Uterus (tissue), 2 donors: Measurements from ENCODE around the gene HOXA3.
A peak's percentile ranks its signal among the peaks of the same experiment; 100 is the strongest.

Experiments
- CTCF ChIP-seq, 4 experiments: fragments of 200-600 bp in 2 of 4; fragments of 450-650 bp in 2 of 4; sonication (generic) in 2 of 4; IDR thresholded peaks; one replicate each; pipeline ENCODE4 v1.5.1; 2016 to 2019; ENCODE audit warnings: antibody characterized with exemption in 4 of 4, mild to moderate bottlenecking in 2 of 4, moderate library complexity in 1 of 4
- POLR2A ChIP-seq, 2 donors: fragments of 450-650 bp; IDR thresholded peaks; one replicate each; pipeline ENCODE4 v1.6.1; 2016; ENCODE audit warnings: antibody characterized with exemption in 2 of 2, mild to moderate bottlenecking in 1 of 2, moderate library complexity in 1 of 2

- TF ChIP-seq POLR2A (IDR thresholded peaks at IDR 0.05) (peak; percentile 25 to 36), CTCF (IDR thresholded peaks at IDR 0.05) (no peak)
Observed at GRCh38 chr7:27174874-27175625, 22.7 kb upstream of the HOXA3 start.
